Right cardiac atrium (tissue), 5 donors: ENCODE results near the gene SLC25A44. TPM values are rescaled to one million over a fixed set of nuclear protein-coding genes. Genes with fewer than 3 reads are reported as not detected.

Experiments used
- ATAC-seq, 2 donors: fragments of 200-7000 bp; cut with Tn5 transposase; one replicate each; pipeline versions ENCODE4 v1.8.0 to v1.9.1; 2020; ENCODE audit warnings: moderate library complexity in 2 of 2, mild to moderate bottlenecking in 1 of 2
- DNase-seq, 3 donors: peaks; one replicate each; pipeline ENCODE4 v3.0.0-alpha.2; 2020
- H3K27ac ChIP-seq: one replicate; pipeline ENCODE4 v1.5.1; 2013; ENCODE audit warnings: mild to moderate bottlenecking, low read length, control low read depth, moderate library complexity
- H3K27me3 ChIP-seq: one replicate; pipeline ENCODE4 v1.6.1; 2013; ENCODE audit not compliant: control insufficient read depth, insufficient read depth
- H3K4me1 ChIP-seq: one replicate; pipeline ENCODE4 v1.6.1; 2013; ENCODE audit warnings: low read length; ENCODE audit not compliant: control insufficient read depth, insufficient read depth
- H3K4me3 ChIP-seq: one replicate; pipeline ENCODE4 v1.5.1; 2013; ENCODE audit warnings: low read length, control low read depth
- H3K9me3 ChIP-seq: one replicate; pipeline ENCODE4 v1.6.1; 2013; ENCODE audit warnings: low read length; ENCODE audit not compliant: control insufficient read depth
- WGBS: extraction: QIAGEN DNeasy Blood & Tissue Kit; methylation state at CpG from one replicate; pipeline ENCODE4 v1.1.7; 2013; 5-methylcytosine and 5-hydroxymethylcytosine counted together
- intact Hi-C, 4 donors: fragments of 100-400 bp; cut with DNase I; formaldehyde crosslinking; loops; one replicate each; pipeline versions ENCODE4 v1.11.0 to v1.14.0; 2022 to 2023
- long read RNA-seq, 4 donors: library from polyadenylated mRNA; unstranded; transcript quantifications; one replicate each; pipeline ENCODE4 v2.0.0, GENCODE V29; 2020 to 2021
- polyA plus RNA-seq: library from polyadenylated mRNA; stranded (reverse); fragments of 200-250 nt; gene quantifications from one replicate; pipeline ENCODE4 v1.2.3, GENCODE V29; 2013
- total RNA-seq, 4 donors: library from RNA; stranded (reverse); fragmentation: NEBNext Ultra II Directional; extraction: Animal tissue kit (Norgen Biotek cat#: 25700); gene quantifications; one replicate each; pipeline ENCODE4 v1.2.1, GENCODE V29; 2021
- donor health status: healthy with polysubstance abuse.
- donor health status: DM: no; HTN: yes; CAD: no.
- donor health status: DM: no; HTN: no; CAD: no.
- donor health status: DM: no; HTN: yes; CAD: no; lungs with severe emphysema.
- donor health status: DM: yes; HTN: yes; CAD: no.

SLC25A44 gene, protein sequence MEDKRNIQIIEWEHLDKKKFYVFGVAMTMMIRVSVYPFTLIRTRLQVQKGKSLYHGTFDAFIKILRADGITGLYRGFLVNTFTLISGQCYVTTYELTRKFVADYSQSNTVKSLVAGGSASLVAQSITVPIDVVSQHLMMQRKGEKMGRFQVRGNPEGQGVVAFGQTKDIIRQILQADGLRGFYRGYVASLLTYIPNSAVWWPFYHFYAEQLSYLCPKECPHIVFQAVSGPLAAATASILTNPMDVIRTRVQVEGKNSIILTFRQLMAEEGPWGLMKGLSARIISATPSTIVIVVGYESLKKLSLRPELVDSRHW
- total RNA-seq (10 to 100 TPM; 14.2 to 21.5 (median 15.7) TPM), polyA plus RNA-seq (8.6 TPM)
- long read RNA-seq, donor 1, full-length matches to known transcripts = 16 of 25 reads
- long read RNA-seq, donor 1, partial matches to known transcripts = 1 of 25 reads
- long read RNA-seq, donor 1, other reads (novel, unspliced or antisense) = 8 of 25 reads
- long read RNA-seq, donor 2, transcript SLC25A44-201 (4 exons, 3,482 nt) = major isoform, 11 of 14 reads
- long read RNA-seq, donor 2, partial matches to known transcripts = 0 of 14 reads
- long read RNA-seq, donor 2, other reads (novel, unspliced or antisense) = 3 of 14 reads
- long read RNA-seq, donor 3, transcript SLC25A44-201 (4 exons, 3,482 nt) = major isoform, 16 of 27 reads
- long read RNA-seq, donor 3, partial matches to known transcripts = 1 of 27 reads
- long read RNA-seq, donor 3, other reads (novel, unspliced or antisense) = 10 of 27 reads
- long read RNA-seq, donor 4, transcript SLC25A44-201 (4 exons, 3,482 nt) = major isoform, 13 of 18 reads
- long read RNA-seq, donor 4, partial matches to known transcripts = 0 of 18 reads
- long read RNA-seq, donor 4, other reads (novel, unspliced or antisense) = 5 of 18 reads

GRCh38 chr1:156193488-156194299, at the start of gene SLC25A44:
TSS of gene SLC25A44 (plus strand) at chr1:156194104. CDS start at chr1:156199848, 5,744 bp downstream.
- peak; percentile 96 to 98 (median 97) for DNase-seq
- no peaks in the 10 kb centered on the region for H3K9me3 ChIP-seq
- H3K27me3 ChIP-seq = no peaks in the 10 kb centered on the region
- peak within 1 kb of the TSS; percentile 91 for H3K27ac ChIP-seq
- ATAC-seq = peak; percentile 100
- H3K4me3 ChIP-seq = peak within 1 kb of the TSS; percentile 90
- peaks cover 6% of the 10 kb centered on the region for H3K4me1 ChIP-seq
- 3% methylated on average over 59 of the region's 59 CpGs for WGBS
- intact Hi-C loops = loop anchor here in 1 of 4 donors (2.0 kb wide), 1 partner anchor 31 kb away; no protein-coding TSS in a partner anchor

GRCh38 chr1:156144742-156145141, 49.2 kb upstream of the SLC25A44 start:
- WGBS = 59% methylated on average over 5 of the region's 5 CpGs
- Histone ChIP-seq H3K27ac (no peak overlapping the region), H3K27me3 (no peaks in the 10 kb centered on the region), H3K4me1 (peaks cover 3% of the 10 kb centered on the region), H3K9me3 (no peaks in the 10 kb centered on the region), H3K4me3 (no peak overlapping the region)
- intact Hi-C loops = loop anchor here in 2 of 4 donors (5.0 kb wide), 1 partner anchor 83 kb away; no protein-coding TSS in a partner anchor
- DNase-seq (peak in 1 of 3 donors; percentile 25), ATAC-seq (no peak)

DNA sequence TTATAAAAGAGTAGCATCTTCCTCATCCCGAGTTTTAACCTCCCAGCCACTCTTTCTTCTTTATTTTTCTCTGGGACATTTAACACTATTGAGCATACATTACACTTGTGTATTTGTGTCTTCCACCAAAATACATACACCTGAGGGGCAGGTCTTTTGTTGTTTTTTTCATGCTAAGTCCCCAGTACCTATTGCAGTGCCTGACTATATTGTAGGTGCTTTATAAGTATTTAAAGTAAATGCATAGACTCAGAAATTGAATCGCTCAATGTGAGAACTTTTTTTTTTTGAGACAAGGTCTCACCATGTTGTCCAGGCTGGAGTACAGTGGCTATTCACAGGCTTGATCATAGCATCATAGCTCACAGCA, 48.3 kb upstream of the SLC25A44 start:
- H3K9me3 ChIP-seq = no peaks in the 10 kb centered on the region
- no peak for ATAC-seq
- no peak for DNase-seq
- 69% methylated on average over 2 of the region's 2 CpGs for WGBS
- intact Hi-C loops = loop anchor here in 3 of 4 donors (2.0 to 5.0 kb wide), 2 partner anchors 79 to 82 kb away; no protein-coding TSS in a partner anchor
- H3K27ac ChIP-seq = no peak overlapping the region
- H3K4me3 ChIP-seq = no peak overlapping the region
- H3K27me3 ChIP-seq = no peaks in the 10 kb centered on the region
- peaks cover 3% of the 10 kb centered on the region for H3K4me1 ChIP-seq

- ATAC-seq (peak; percentile 48 to 54), DNase-seq (peak; percentile 74 to 88 (median 87))
- Histone ChIP-seq H3K4me1 (peaks cover 3% of the 10 kb centered on the region), H3K9me3 (no peaks in the 10 kb centered on the region), H3K4me3 (no peak overlapping the region), H3K27me3 (no peaks in the 10 kb centered on the region), H3K27ac (no peak overlapping the region)
- intact Hi-C loops = loop anchor here in 3 of 4 donors (2.0 to 5.0 kb wide), 2 partner anchors 79 to 81 kb away; no protein-coding TSS in a partner anchor
- 8% methylated on average over 13 of the region's 13 CpGs for WGBS
Measured at GRCh38 chr1:156146020-156146768, 47.7 kb upstream of the SLC25A44 start.

DNA sequence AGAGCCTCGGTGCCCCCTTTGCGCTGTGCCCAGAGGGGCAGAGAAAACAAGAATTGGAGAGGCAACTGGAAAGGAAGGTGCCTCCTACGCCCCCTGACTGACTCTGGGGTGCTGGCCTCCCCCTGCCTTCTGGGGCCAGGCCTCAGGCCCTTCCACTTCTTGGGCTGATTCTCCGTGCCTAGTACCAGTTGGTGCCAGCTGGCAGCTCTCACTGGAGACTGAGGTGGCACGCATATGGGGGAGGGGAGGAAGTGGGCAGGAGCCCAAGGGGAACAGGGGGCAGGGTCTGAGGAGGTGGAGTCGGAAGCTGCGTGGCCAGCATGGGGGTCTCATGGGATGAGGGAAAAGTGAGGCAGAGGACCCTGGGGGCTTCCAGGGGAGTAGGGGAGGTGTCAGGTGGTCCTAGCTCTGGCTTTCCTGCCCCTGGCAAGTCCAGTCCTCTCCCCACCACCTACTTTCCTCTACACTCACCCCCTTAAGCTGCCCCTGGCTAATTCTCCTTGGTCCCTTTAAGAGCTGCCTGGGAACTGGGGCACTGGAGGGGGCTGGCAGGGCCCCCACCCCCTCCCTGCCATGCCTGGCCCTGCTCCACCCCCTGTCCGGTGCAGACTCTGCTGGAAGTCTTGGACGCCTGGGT, 47.0 kb upstream of the SLC25A44 start:
- peaks cover 3% of the 10 kb centered on the region for H3K4me1 ChIP-seq
- intact Hi-C loops = loop anchor here in 3 of 4 donors (2.0 to 5.0 kb wide), 2 partner anchors 78 to 80 kb away; no protein-coding TSS in a partner anchor
- WGBS = 22% methylated on average over 9 of the region's 9 CpGs
- ATAC-seq (peak in 1 of 2 donors; percentile 9), DNase-seq (peak in 1 of 3 donors; percentile 69)
- no peak overlapping the region for H3K4me3 ChIP-seq
- H3K9me3 ChIP-seq = no peaks in the 10 kb centered on the region
- no peak overlapping the region for H3K27ac ChIP-seq
- no peaks in the 10 kb centered on the region for H3K27me3 ChIP-seq

GRCh38 chr1:156148216-156148615, 45.7 kb upstream of the SLC25A44 start:
- no peaks in the 10 kb centered on the region for H3K9me3 ChIP-seq
- H3K27ac ChIP-seq = no peak overlapping the region
- ATAC-seq = peak in 1 of 2 donors; percentile 6
- no peaks in the 10 kb centered on the region for H3K27me3 ChIP-seq
- 49% methylated on average over 6 of the region's 6 CpGs for WGBS
- no peak overlapping the region for H3K4me3 ChIP-seq
- peak in 1 of 3 donors; percentile 65 for DNase-seq
- intact Hi-C loops = loop anchor here in 2 of 4 donors (5.0 kb wide), 1 partner anchor 79 kb away; no protein-coding TSS in a partner anchor
- H3K4me1 ChIP-seq = peaks cover 3% of the 10 kb centered on the region

DNA sequence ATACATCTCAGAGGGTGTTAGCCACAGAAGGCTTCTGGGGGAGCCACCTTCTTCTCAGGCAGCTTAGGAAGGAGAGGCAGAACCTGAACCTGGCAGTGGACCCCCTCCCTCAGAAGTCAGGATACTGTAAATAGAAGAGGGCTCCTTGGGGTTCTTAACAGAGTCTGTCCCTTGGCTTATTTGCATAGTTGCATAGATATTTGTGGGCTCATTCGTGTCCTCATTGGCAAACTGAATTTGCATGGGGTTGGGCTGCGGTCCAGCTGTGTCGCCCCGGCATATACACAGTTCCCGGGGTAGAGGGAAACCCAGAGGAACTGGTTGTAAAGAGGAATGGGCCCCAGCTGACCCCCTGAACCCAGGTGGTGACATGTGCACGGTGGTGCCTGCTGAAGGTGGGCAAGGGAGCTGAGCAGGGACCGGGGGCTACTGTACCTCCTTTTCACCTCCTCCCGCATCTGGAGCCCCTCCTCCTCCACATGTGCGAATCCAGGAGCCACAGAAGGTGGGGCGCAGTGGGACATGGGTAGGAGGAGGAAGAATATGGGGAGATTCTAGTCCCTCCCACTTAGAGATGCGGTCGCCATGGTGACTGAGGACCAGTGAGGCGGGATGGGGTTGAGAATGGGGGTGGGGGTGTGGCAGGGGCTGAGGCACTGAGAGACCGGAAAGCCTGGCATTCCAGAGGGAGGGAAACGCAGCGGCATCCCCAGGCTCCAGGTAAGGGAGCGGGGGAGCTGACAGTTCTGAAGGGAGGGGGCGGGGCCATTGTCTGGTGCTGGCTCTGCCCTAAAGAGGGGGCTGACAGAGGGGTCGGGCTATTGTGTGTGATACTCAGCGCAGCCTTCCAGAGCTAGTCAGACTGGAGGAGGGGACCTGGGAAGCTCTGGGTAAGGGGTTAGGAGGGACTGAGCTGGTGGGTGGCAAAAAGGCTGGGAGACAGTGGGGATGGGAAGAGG, 44.3 kb upstream of the SLC25A44 start:
- H3K9me3 ChIP-seq = no peaks in the 10 kb centered on the region
- intact Hi-C loops = loop anchor here in 2 of 4 donors (5.0 kb wide), 1 partner anchor 78 kb away; no protein-coding TSS in a partner anchor
- no peak overlapping the region for H3K4me3 ChIP-seq
- H3K27ac ChIP-seq = no peak overlapping the region
- ATAC-seq (no peak), DNase-seq (peak in 1 of 3 donors; percentile 32)
- H3K4me1 ChIP-seq = peaks cover 3% of the 10 kb centered on the region
- WGBS = 23% methylated on average over 20 of the region's 20 CpGs
- H3K27me3 ChIP-seq = no peaks in the 10 kb centered on the region

DNA sequence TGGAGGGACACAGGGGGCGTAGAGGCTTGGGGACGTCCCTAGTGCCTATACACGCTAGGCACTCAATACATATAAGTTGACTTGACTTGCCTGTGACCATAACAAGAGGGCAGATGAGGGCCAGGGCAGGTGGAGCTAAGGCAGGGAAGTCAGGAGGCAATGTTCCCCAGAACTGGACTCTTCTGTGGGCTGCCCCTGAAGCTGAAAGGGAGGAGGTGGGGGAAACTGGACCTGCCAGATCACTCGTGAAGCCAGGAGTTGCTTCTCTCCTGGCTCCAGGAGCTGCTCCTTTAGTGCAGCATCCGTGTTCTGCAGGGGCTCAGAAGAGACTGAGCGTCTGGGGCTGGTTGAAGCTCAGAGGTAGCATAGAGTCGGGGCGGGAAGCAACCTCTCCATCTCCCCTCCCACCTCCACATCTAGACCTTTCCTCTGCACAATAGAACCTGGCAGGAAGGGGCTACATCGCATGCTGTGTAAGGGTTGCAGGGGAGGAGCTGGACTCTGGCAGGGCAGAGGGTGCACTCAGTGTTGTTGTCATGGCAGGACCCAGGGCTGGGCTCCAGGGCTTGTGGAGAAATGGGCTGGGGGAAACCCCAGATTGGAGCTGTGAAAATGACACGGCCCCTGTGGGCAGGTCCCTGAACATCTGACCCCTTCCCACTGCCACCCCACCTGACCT, 43.4 kb upstream of the SLC25A44 start:
- Histone ChIP-seq H3K4me3 (no peak overlapping the region), H3K27me3 (no peaks in the 10 kb centered on the region), H3K9me3 (no peaks in the 10 kb centered on the region), H3K4me1 (peaks cover 3% of the 10 kb centered on the region), H3K27ac (no peak overlapping the region)
- DNase-seq = peak in 1 of 3 donors; percentile 21
- 34% methylated on average over 10 of the region's 10 CpGs for WGBS
- intact Hi-C loops = no loop called here
- no peak for ATAC-seq
